Vagina (tissue), 2 donors: ENCODE results near the gene TGM5.

ENCODE experiments used
- POLR2AphosphoS5 ChIP-seq, 2 donors: sonication (generic); formaldehyde crosslinking; IDR thresholded peaks; one replicate each; pipeline ENCODE4 v1.9.0; 2017; ENCODE audit warnings: antibody characterized with exemption in 2 of 2, mild to moderate bottlenecking in 2 of 2, low read depth in 1 of 2; ENCODE audit not compliant: insufficient read depth in 1 of 2
- TF ChIP-seq, protein P1 (sequence below), 3 experiments: fragments of 450-650 bp in 2 of 3; fragments of 200-600 bp in 1 of 3; sonication (generic) in 1 of 3; IDR thresholded peaks; one replicate each; pipeline ENCODE4 v1.5.1; 2017 to 2019; ENCODE audit warnings: antibody characterized with exemption in 3 of 3, mild to moderate bottlenecking in 2 of 3, moderate library complexity in 2 of 3

DNA sequence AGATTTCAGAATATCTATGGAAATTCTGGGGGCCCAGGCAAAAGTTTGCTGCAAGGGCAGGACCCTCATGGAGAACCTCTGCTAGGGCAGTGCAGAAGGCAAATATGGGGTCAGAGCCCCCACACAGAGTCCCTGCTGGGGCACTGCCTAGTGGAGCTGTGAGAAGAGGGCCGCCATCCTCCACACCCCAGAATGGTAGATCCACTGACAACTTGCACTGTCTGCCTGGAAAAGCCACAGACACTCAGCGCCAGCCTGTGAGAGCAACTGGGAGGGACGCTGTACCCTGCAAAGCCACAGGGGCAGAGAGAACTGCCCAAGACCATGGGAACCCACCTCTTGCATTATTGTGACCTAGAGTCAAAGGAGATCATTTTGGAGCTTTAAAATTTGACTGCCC lies 67.7 kb downstream of the TGM5 start:
- TF ChIP-seq, protein P1, sequence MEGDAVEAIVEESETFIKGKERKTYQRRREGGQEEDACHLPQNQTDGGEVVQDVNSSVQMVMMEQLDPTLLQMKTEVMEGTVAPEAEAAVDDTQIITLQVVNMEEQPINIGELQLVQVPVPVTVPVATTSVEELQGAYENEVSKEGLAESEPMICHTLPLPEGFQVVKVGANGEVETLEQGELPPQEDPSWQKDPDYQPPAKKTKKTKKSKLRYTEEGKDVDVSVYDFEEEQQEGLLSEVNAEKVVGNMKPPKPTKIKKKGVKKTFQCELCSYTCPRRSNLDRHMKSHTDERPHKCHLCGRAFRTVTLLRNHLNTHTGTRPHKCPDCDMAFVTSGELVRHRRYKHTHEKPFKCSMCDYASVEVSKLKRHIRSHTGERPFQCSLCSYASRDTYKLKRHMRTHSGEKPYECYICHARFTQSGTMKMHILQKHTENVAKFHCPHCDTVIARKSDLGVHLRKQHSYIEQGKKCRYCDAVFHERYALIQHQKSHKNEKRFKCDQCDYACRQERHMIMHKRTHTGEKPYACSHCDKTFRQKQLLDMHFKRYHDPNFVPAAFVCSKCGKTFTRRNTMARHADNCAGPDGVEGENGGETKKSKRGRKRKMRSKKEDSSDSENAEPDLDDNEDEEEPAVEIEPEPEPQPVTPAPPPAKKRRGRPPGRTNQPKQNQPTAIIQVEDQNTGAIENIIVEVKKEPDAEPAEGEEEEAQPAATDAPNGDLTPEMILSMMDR (IDR thresholded peaks at IDR 0.05) = no peak
- TF ChIP-seq POLR2AphosphoS5 (IDR thresholded peaks at IDR 0.05; ENCODE audit: insufficient read depth in 1 of 2, low read depth in 1 of 2) = no peak
